C4-2B (cell line): Measurements from ENCODE around the gene CSH2.

Experiments
- H3K27ac ChIP-seq: fragments of 450-650 bp; 2 replicates; pipeline ENCODE4 v1.5.1; 2017
- ZFX ChIP-seq: fragments of 450-650 bp; IDR thresholded peaks from 2 replicates; pipeline ENCODE4 v1.6.1; 2017
- TF ChIP-seq, protein P1 (sequence below): fragments of 450-650 bp; conservative IDR thresholded peaks from 2 replicates; pipeline ENCODE4 v1.5.1; 2017; ENCODE audit warnings: mild to moderate bottlenecking

Gene CSH2

GRCh38 chr17:63842540-63843386, 30.7 kb downstream of the CSH2 start, which contains the start of gene SMARCD2:
Gene SMARCD2 (minus strand): TSS chr17:63842685. CDS start chr17:63842674, 11 bp downstream.
- peak; percentile 85 for TF ChIP-seq ZFX
- TF ChIP-seq, protein P1, sequence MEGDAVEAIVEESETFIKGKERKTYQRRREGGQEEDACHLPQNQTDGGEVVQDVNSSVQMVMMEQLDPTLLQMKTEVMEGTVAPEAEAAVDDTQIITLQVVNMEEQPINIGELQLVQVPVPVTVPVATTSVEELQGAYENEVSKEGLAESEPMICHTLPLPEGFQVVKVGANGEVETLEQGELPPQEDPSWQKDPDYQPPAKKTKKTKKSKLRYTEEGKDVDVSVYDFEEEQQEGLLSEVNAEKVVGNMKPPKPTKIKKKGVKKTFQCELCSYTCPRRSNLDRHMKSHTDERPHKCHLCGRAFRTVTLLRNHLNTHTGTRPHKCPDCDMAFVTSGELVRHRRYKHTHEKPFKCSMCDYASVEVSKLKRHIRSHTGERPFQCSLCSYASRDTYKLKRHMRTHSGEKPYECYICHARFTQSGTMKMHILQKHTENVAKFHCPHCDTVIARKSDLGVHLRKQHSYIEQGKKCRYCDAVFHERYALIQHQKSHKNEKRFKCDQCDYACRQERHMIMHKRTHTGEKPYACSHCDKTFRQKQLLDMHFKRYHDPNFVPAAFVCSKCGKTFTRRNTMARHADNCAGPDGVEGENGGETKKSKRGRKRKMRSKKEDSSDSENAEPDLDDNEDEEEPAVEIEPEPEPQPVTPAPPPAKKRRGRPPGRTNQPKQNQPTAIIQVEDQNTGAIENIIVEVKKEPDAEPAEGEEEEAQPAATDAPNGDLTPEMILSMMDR = no peak
- peak within 1 kb of the TSS; percentile 100 for H3K27ac ChIP-seq

DNA sequence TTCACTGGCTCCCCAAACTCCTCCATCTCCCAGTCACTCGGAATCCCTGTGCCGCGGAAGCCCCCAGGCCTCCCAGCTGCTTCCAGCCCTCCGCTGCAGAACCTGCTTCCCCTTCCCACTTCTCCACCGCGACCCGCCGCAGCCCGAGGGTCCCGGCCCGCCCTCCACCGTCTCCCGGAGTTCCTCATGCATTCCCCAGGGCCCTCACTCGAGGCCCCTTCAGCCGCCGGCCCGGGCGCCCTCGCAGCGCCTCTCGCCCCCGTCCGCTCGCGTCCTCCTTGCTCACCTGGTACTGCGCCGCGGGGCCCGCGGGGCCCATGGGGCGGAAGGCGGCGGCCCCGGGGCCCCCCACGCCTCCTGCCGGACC, 31.3 kb downstream of the CSH2 start:
- TF ChIP-seq ZFX = no peak; the same call in 1 of the 2 replicates
- TF ChIP-seq, protein P1 = no peak
- peak overlapping the region; percentile 100 for H3K27ac ChIP-seq

DNA sequence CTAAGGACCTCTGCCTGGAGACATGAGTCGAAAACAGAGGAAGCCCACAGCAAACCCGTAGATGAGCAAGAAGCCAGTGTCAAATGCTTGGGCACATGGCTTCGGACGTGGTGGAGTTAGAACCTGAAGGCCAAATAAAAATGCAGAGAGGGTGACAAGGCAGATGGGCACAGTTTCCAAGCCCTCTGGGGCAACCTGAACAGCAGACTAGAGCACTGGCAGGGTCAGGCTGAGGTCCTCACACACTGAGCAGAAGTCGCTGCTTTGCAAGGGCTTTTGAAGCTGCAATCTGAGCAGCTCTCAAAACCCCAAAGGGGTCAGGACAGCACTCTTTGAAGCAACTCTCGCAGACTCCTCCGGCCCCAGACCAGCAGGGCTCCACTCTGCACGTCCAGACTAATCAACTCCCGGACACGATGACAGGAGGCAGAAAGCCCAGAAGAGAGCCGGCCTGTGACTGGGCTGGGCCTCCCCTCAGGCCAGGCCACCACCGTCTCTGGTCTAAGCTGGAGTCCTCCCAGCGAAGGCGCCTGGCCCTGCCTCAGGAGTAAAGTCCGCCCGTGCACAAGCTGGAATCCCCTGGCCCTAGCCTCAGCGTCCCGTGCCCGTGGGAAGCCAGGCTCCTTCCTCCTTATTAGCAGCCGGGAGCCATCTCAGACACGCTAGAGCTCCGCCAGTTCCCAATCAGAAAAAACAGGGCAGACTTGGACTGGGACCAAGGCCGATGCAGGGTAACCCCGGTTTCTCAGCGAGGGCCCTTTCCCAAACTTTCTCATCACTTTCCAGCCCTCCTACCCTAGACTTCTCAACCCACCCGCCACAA, 31.9 kb downstream of the CSH2 start:
- no peak for TF ChIP-seq ZFX
- TF ChIP-seq, protein P1 = no peak
- peak overlapping the region; percentile 100 for H3K27ac ChIP-seq

DNA sequence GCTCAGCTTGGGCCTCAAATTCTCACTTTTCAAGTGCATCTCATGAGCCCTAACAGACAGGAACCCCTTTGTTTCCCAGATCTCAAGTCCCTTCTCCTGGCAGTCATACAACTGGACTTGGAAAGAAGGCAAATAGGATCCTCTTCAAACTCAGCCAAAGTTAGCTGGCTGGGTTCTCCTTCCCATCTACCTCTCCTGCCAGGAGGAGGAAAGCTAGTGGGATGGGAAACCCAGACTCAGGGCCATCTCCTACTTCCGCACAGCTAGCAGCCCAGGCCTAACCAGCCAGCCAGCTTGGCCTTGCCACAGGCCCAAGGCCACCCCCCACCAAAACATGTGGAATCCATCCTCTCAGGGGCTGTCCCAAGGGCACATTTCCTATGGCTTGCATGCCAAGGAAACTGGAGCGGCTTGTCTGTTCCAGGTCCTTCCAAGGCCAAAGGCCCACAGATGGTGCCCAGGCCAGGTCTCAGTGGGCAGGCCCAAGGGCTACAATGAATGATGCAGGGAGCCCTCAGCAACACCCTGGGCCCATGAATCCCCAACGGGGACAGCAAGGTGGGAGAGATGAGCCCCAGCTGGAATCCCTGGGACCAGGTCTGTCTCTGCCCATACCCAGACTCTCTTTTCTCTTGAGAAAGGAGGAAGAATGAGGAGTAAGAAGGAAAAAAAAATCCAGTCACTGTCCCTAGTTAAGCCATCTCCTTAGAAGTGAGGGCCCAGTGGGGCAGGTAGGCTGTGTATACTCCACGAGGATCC, 32.7 kb downstream of the CSH2 start:
- peak overlapping the region; percentile 100 for H3K27ac ChIP-seq
- 0 out of 2 replicates have a peak, but pooled peaks have one; percentile 48 for TF ChIP-seq ZFX
- TF ChIP-seq, protein P1 = no peak

GRCh38 chr17:63838631-63839171, 34.8 kb downstream of the CSH2 start:
- TF ChIP-seq, protein P1 = no peak
- no peak for TF ChIP-seq ZFX
- H3K27ac ChIP-seq = peak overlapping the region; percentile 100

DNA sequence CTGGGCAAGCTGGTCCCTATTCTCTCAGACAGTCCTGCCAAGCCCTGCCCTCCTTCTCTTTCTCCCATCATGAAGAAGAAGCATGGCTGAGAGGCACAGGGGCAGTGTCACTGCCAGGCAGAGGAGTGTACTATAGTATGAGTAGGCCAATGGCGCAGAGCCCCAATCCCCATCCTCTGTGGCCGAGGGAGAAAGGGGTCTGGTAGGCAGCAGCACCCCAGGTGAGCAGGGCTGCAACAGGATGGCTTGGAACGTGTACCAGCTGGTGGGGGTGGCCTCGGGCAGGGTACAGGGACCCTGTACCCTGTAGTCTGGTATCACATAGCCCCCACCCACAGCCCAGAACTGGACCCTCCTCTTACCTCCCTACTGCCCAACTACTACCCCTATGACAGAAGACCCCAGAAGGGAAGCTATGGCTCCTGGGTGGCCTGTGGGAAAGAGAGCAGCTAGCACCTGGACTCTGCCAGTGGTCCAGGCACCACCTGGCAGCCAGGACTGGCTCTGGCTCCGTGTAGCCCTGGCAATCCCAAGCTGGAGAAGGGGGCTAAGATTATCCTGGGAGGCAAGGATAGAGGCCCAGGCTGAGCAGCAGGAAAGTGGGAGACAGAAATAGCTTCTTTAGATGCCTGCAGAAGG, 35.4 kb downstream of the CSH2 start:
- TF ChIP-seq, protein P1 = no peak
- peak; percentile 47; the same call in 1 of the 2 replicates for TF ChIP-seq ZFX
- peak overlapping the region; percentile 100 for H3K27ac ChIP-seq
